Naive thymus-derived CD4-positive, alpha-beta T cell (primary cell): ENCODE data around the gene PDGFD. TPM values are rescaled to one million over a fixed set of nuclear protein-coding genes. Genes with fewer than 3 reads are reported as not detected.
A peak's percentile ranks its signal among the peaks of the same experiment; 100 is the strongest.

ENCODE experiments used
- ATAC-seq: fragments of 150-1000 bp; cut with Tn5 transposase; 2 replicates; pipeline ENCODE4 v1.10.0; 2021; ENCODE audit warnings: mild to moderate bottlenecking, moderate library complexity
- CTCF ChIA-PET: fragments of 350-600 bp; sonication (Branson Sonifier 250); formaldehyde crosslinking; loops from one replicate; lab custom pipeline; 2021; ENCODE audit warnings: antibody characterized with exemption; lab: Charles Lee
- POLR2A ChIA-PET: fragments of 350-600 bp; sonication (Branson Sonifier 250); formaldehyde crosslinking; loops from one replicate; lab custom pipeline; 2021; ENCODE audit warnings: antibody characterized with exemption, inconsistent platforms; lab: Charles Lee
- DNase-seq, 9 donors: peaks; one replicate each; pipeline versions ENCODE4 v3.0.0 to v3.0.0-alpha.2; 2020 to 2022; ENCODE audit warnings: mixed read lengths in 1 of 9
- H3K27ac ChIP-seq: one replicate; pipeline ENCODE4 v1.7.0; 2013; ENCODE audit warnings: mild to moderate bottlenecking, low read depth, low read length, moderate library complexity
- H3K27me3 ChIP-seq, 2 donors: one replicate each; pipeline ENCODE4 v1.7.0; 2013; ENCODE audit warnings: low read length in 2 of 2, mild to moderate bottlenecking in 2 of 2, moderate library complexity in 2 of 2; ENCODE audit not compliant: control insufficient read depth in 2 of 2, insufficient read depth in 2 of 2
- H3K36me3 ChIP-seq, 3 experiments: 1 replicate in 2 of 3; 2 replicates in 1 of 3; pipeline ENCODE4 v1.7.0; 2013; ENCODE audit warnings: low read length in 3 of 3, mild to moderate bottlenecking in 3 of 3, moderate library complexity in 1 of 3; ENCODE audit not compliant: insufficient read depth in 3 of 3, control insufficient read depth in 2 of 3
- H3K4me1 ChIP-seq, 2 donors: one replicate each; pipeline ENCODE4 v1.7.0; 2013; ENCODE audit warnings: low read length in 2 of 2, mild to moderate bottlenecking in 2 of 2, moderate library complexity in 1 of 2; ENCODE audit not compliant: control insufficient read depth in 2 of 2, insufficient read depth in 2 of 2
- H3K4me3 ChIP-seq: 2 replicates; pipeline ENCODE4 v1.7.0; 2013; ENCODE audit warnings: mild to moderate bottlenecking, low read length
- H3K9me3 ChIP-seq, 3 experiments: 1 replicate in 2 of 3; 2 replicates in 1 of 3; pipeline ENCODE4 v1.7.0; 2013; ENCODE audit warnings: low read length in 3 of 3; ENCODE audit not compliant: control insufficient read depth in 2 of 3
- H3K27ac Mint-ChIP-seq, 9 donors: one replicate each; pipeline ENCODE4 v1.8.0; 2020 to 2022; ENCODE audit warnings: mixed read lengths in 9 of 9, mild to moderate bottlenecking in 8 of 9, moderate library complexity in 5 of 9, inconsistent platforms in 2 of 9
- H3K27me3 Mint-ChIP-seq, 5 donors: one replicate each; pipeline ENCODE4 v1.8.0; 2021 to 2022; ENCODE audit warnings: mixed read lengths in 5 of 5, mild to moderate bottlenecking in 1 of 5
- H3K36me3 Mint-ChIP-seq, 5 donors: one replicate each; pipeline ENCODE4 v1.8.0; 2020 to 2022; ENCODE audit warnings: mixed read lengths in 5 of 5, mild to moderate bottlenecking in 3 of 5, inconsistent platforms in 1 of 5
- H3K4me1 Mint-ChIP-seq, 7 donors: one replicate each; pipeline ENCODE4 v1.8.0; 2020 to 2022; ENCODE audit warnings: mixed read lengths in 7 of 7, mild to moderate bottlenecking in 3 of 7, inconsistent platforms in 1 of 7
- H3K4me3 Mint-ChIP-seq, 10 donors: one replicate each; pipeline ENCODE4 v1.8.0; 2020 to 2022; ENCODE audit warnings: mild to moderate bottlenecking in 10 of 10, mixed read lengths in 10 of 10, moderate library complexity in 6 of 10, inconsistent platforms in 2 of 10
- H3K9me3 Mint-ChIP-seq, 11 donors: one replicate each; pipeline ENCODE4 v1.8.0; 2020 to 2022; ENCODE audit warnings: mixed read lengths in 11 of 11, mild to moderate bottlenecking in 4 of 11, inconsistent platforms in 1 of 11, moderate library complexity in 1 of 11
- intact Hi-C, 2 donors: fragments of 100-400 bp; cut with micrococcal nuclease; formaldehyde crosslinking; loops; one replicate each; pipeline ENCODE4 v1.15.1; 2023
- polyA plus RNA-seq, 2 donors: library from polyadenylated mRNA; unstranded; fragments of 300-500 nt; fragmentation: Illumina TruSeq; gene quantifications; one replicate each; pipeline ENCODE4 v1.2.3, GENCODE V29; 2021
- total RNA-seq, 6 experiments: library from RNA in 5 of 6; stranded (reverse) in 5 of 6; gene quantifications; 1 replicate in 5 of 6; 2 replicates in 1 of 6; pipeline ENCODE4 v1.2.3 and lab custom pipeline; 2021 to 2026

PDGFD gene
- total and polyA plus RNA-seq, 7 experiments from 2014 or later: 0.05 to 3.6 (median 0.26) TPM; not detected in 3

DNA sequence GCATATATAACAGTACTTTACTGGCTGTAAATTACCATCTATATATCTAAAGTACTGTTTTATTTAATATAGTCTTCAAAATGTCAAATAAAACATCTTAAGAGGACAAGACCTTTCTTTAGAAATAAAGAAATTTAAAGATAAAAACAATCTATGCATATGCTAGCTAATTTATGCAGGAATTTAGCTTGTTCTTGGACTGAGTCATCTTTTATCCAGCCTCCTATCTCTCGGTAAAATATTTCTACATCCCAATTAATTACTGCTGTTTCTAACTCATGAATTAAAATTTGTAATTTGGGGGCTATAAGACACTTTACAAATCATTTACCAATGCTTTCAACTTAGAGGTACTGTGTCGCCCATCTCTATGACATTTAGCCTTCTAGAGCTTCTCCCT is 200.3 kb downstream of the PDGFD start:
- no peaks in the 10 kb centered on the region for H3K36me3 ChIP-seq
- no peak for ATAC-seq
- peaks cover 0 to 8% of the 10 kb centered on the region in 2 donors for H3K4me1 ChIP-seq
- Mint-ChIP-seq H3K36me3 (no peaks in the 10 kb centered on the region), H3K27me3 (no peaks in the 10 kb centered on the region), H3K27ac (no peak overlapping the region), H3K4me3 (no peak overlapping the region), H3K4me1 (peaks cover 0 to 10% (median 0%) of the 10 kb centered on the region in 7 donors), H3K9me3 (peaks cover 0 to 11% (median 0%) of the 10 kb centered on the region in 11 donors)
- no peaks in the 10 kb centered on the region for H3K9me3 ChIP-seq
- no peak overlapping the region for H3K27ac ChIP-seq
- no peak for DNase-seq
- no peak overlapping the region for H3K4me3 ChIP-seq
- H3K27me3 ChIP-seq: no peaks in the 10 kb centered on the region
- intact Hi-C loops: no loop called here
- POLR2A ChIA-PET: no interaction called here
- CTCF ChIA-PET: no interaction called here

DNA sequence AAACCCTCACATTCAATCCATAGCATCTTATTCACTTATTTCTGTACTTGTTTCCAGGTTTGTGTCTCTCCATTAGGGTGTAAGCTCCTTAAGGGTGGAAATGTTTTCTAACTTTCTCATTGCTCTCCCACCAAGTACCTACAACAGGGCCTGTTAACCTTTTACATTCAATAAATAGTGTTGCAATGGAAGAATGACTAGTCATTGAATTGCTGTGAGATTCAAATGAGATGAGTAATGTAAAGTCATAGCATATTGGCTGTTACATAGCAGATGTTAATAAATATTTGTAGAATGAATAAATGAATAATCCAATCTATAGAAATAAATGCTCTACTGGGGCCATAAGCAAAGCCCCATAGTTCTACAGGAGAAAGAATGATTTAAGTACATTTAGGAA is 202.9 kb downstream of the PDGFD start:
- CTCF ChIA-PET: no interaction called here
- POLR2A ChIA-PET: no interaction called here
- no peaks in the 10 kb centered on the region for H3K36me3 ChIP-seq
- H3K9me3 Mint-ChIP-seq: peaks cover 0 to 3% (median 0%) of the 10 kb centered on the region in 11 donors
- peaks cover 0 to 14% (median 0%) of the 10 kb centered on the region in 7 donors for H3K4me1 Mint-ChIP-seq
- H3K4me3 Mint-ChIP-seq: no peak overlapping the region
- no peaks in the 10 kb centered on the region for H3K27me3 ChIP-seq
- no peaks in the 10 kb centered on the region for H3K27me3 Mint-ChIP-seq
- no peaks in the 10 kb centered on the region for H3K36me3 Mint-ChIP-seq
- no peak overlapping the region for H3K27ac Mint-ChIP-seq
- intact Hi-C loops: no loop called here
- no peak overlapping the region for H3K4me3 ChIP-seq
- ATAC-seq (no peak), DNase-seq (no peak)
- H3K9me3 ChIP-seq: no peaks in the 10 kb centered on the region
- no peak overlapping the region for H3K27ac ChIP-seq
- H3K4me1 ChIP-seq: peaks cover 0 to 8% of the 10 kb centered on the region in 2 donors

DNA sequence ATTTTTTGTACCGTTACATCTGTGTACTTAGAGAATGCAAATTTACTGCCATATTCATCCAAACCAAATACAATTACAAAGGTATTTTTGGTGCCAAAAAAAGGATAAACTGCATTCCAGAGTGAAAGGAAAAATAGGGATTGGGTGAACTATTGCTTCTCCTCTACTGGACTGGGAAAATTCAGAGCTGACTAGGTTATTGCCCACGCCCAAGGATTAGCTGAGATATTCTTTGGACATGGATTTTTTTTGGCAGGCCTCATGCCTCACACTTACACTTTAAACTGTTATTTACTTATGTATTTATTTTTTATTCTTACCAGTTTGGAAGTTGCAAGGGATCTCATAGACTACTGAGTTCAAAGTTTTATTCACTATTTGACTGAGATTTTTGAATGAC is 203.8 kb downstream of the PDGFD start:
- Mint-ChIP-seq H3K4me1 (peaks cover 0 to 14% (median 0%) of the 10 kb centered on the region in 7 donors), H3K9me3 (peaks cover 0 to 3% (median 0%) of the 10 kb centered on the region in 11 donors), H3K27ac (no peak overlapping the region), H3K36me3 (no peaks in the 10 kb centered on the region), H3K27me3 (peaks cover 0 to 2% (median 0%) of the 10 kb centered on the region in 5 donors), H3K4me3 (no peak overlapping the region)
- no peak overlapping the region for H3K27ac ChIP-seq
- peaks cover 0 to 8% of the 10 kb centered on the region in 2 donors for H3K4me1 ChIP-seq
- no peaks in the 10 kb centered on the region for H3K27me3 ChIP-seq
- intact Hi-C loops: no loop called here
- DNase-seq (no peak), ATAC-seq (no peak)
- H3K36me3 ChIP-seq: no peaks in the 10 kb centered on the region
- no peaks in the 10 kb centered on the region for H3K9me3 ChIP-seq
- no peak overlapping the region for H3K4me3 ChIP-seq
- CTCF ChIA-PET: no interaction called here
- POLR2A ChIA-PET: no interaction called here

DNA sequence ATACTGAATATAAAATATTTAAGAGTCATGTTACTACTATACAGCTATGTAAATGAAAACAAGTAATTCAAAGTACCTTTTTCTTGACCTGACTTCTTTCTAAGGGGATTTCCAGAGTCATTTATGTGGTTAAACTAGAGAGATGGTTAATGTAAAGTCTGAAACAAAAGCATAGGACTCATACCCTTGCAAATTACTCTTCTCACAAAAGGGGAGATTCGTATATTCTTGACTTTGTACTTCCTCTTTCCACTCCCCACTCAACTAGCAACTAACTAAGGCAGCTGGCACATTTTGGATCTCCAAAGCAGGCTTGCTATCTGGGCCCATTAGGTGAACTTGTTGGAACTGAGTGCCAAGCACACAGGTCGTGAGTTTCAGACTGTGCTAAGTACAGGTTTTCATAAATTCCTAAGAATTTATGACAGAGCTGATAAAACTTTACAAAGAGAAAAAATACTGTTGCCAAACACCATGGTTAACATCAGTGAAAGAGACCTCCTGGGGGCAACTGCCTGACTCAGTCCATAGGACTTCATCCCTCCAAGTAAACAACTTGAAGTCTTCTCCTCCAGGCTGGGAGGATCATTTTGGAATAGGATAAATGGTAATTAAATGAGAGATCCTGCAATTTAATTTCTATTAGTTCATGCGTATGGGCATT is 204.5 kb downstream of the PDGFD start:
- ChIA-PET CTCF (no interaction called here), POLR2A (no interaction called here)
- no peaks in the 10 kb centered on the region for H3K36me3 ChIP-seq
- Mint-ChIP-seq H3K27ac (peak overlapping the region in 1 of 9 donors; percentile 19), H3K4me1 (peaks cover 0 to 14% (median 0%) of the 10 kb centered on the region in 7 donors), H3K9me3 (peaks cover 0 to 3% (median 0%) of the 10 kb centered on the region in 11 donors), H3K27me3 (peaks cover 0 to 3% (median 0%) of the 10 kb centered on the region in 5 donors), H3K36me3 (no peaks in the 10 kb centered on the region), H3K4me3 (no peak overlapping the region)
- no peaks in the 10 kb centered on the region for H3K9me3 ChIP-seq
- DNase-seq: no peak
- no peak overlapping the region for H3K27ac ChIP-seq
- no peak for ATAC-seq
- H3K4me3 ChIP-seq: no peak overlapping the region
- H3K4me1 ChIP-seq: peaks cover 0 to 8% of the 10 kb centered on the region in 2 donors
- intact Hi-C loops: no loop called here
- H3K27me3 ChIP-seq: no peaks in the 10 kb centered on the region

DNA sequence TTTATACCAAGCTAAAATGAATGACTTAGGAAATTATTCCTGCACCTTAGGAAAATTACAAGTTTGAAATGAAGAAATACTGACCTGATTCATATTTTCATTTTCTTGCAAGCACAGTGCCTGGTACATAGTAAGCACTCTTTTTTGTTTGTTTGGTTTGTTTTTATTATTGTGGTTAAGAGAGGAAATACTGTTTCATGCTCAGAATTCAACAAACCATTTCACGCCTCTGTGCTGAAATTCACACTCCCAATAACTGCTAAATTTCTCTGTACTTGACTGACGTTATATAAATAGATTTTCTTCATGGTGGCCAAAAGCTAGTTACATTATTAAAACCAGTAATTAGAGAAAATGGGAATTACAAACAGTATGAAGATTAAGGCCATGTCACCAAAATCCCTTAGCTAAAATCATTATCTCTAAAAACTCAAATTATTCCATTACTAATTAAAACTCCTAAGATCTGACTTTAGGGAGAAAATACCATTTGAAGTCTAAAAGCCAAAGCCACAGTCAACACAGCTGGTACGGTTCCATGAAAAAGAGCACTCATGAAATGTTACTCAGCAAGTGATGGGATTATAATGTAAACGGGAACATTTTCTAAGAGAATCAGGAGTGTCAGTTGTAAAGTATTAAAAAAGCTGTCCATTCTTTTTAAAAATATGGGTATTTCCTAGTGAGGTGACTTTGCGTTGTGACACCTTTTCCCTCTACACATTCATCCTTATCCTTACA is 205.3 kb downstream of the PDGFD start:
- ATAC-seq (no peak), DNase-seq (no peak)
- Histone ChIP-seq H3K9me3 (no peaks in the 10 kb centered on the region), H3K4me1 (peaks cover 0 to 8% of the 10 kb centered on the region in 2 donors), H3K27me3 (no peaks in the 10 kb centered on the region), H3K4me3 (no peak overlapping the region), H3K36me3 (no peaks in the 10 kb centered on the region), H3K27ac (no peak overlapping the region)
- Mint-ChIP-seq H3K4me1 (peaks cover 0 to 14% (median 0%) of the 10 kb centered on the region in 7 donors), H3K36me3 (no peaks in the 10 kb centered on the region), H3K27me3 (peaks cover 0 to 3% (median 0%) of the 10 kb centered on the region in 5 donors), H3K27ac (no peak overlapping the region), H3K4me3 (no peak overlapping the region), H3K9me3 (peaks cover 0 to 3% (median 0%) of the 10 kb centered on the region in 11 donors)
- CTCF ChIA-PET: no interaction called here
- POLR2A ChIA-PET: no interaction called here
- intact Hi-C loops: no loop called here

DNA sequence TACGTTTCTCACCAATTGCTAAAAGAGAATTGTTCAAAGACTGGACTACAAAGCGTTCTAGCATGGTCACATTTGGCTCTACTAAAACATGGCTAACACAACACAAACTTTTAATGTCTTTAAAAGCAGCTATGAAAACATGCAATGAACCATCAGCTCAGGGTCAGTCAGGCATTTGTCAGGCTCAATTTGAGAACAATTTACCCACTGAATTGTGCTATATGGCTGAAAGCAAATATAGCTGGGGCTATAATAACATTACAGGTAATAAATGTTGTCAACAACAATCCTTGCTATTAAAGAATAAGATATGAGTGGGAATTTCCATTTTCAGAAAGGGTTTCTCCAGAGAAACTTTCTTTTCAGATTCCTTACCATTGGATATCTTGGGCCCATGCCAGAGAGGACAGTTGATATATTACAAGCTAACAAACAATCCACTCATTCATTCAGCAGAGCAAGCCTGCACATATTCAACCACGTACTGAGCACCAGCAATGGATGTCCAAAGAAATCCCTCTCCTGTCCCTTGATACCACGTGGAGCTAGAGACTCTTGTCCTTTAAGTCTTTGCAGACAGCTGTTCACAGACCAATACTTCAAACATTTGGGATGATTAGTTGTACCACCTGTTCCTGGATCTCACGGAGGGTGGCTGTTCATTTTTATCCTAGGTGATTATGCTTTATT is 210.0 kb downstream of the PDGFD start:
- Histone ChIP-seq H3K4me1 (peaks cover 0 to 1% of the 10 kb centered on the region in 2 donors), H3K36me3 (no peaks in the 10 kb centered on the region), H3K27me3 (no peaks in the 10 kb centered on the region), H3K4me3 (no peak overlapping the region), H3K9me3 (no peaks in the 10 kb centered on the region), H3K27ac (no peak overlapping the region)
- Mint-ChIP-seq H3K27me3 (peaks cover 0 to 3% (median 0%) of the 10 kb centered on the region in 5 donors), H3K4me1 (peaks cover 0 to 7% (median 0%) of the 10 kb centered on the region in 7 donors), H3K27ac (no peak overlapping the region), H3K36me3 (no peaks in the 10 kb centered on the region), H3K4me3 (no peak overlapping the region), H3K9me3 (peaks cover 0 to 4% (median 0%) of the 10 kb centered on the region in 11 donors)
- no peak for DNase-seq
- intact Hi-C loops: no loop called here
- POLR2A ChIA-PET: no interaction called here
- no peak for ATAC-seq
- CTCF ChIA-PET: no interaction called here
